Suppressor macrophage treated with lipopolysaccharide for 4 hours (primary cell): ENCODE data around the gene DOCK4.
A peak's percentile ranks its signal among the peaks of the same experiment; 100 is the strongest.

Experiments used
- DNase-seq: peaks from one replicate; pipeline ENCODE4 v3.0.0-alpha.2; 2020

DOCK4 gene

GRCh38 chr7:111796671-111797070, 409.5 kb downstream of the DOCK4 start:
- DNase-seq: no peak

- no peak for DNase-seq
Measured at GRCh38 chr7:111789870-111790269, 416.3 kb downstream of the DOCK4 start.

GRCh38 chr7:111789048-111789320, 417.2 kb downstream of the DOCK4 start:
- no peak for DNase-seq

GRCh38 chr7:111788286-111789047, 417.7 kb downstream of the DOCK4 start:
- DNase-seq: no peak

GRCh38 chr7:111787741-111788140, 418.5 kb downstream of the DOCK4 start:
- DNase-seq: no peak

GRCh38 chr7:111787099-111787498, 419.1 kb downstream of the DOCK4 start:
- no peak for DNase-seq

- no peak for DNase-seq
Measured at GRCh38 chr7:111785076-111785475, 421.1 kb downstream of the DOCK4 start.

- DNase-seq: no peak
Measured at GRCh38 chr7:111784296-111784695, 421.9 kb downstream of the DOCK4 start.

GRCh38 chr7:111783854-111784253, 422.3 kb downstream of the DOCK4 start:
- no peak for DNase-seq

- DNase-seq: no peak
Measured at GRCh38 chr7:111780527-111780926, 425.7 kb downstream of the DOCK4 start.

GRCh38 chr7:111775206-111775605, 431.0 kb downstream of the DOCK4 start:
- no peak for DNase-seq

GRCh38 chr7:111772716-111773115, 433.5 kb downstream of the DOCK4 start:
- no peak for DNase-seq

- DNase-seq: no peak
Measured at GRCh38 chr7:111771638-111772037, 434.6 kb downstream of the DOCK4 start.

GRCh38 chr7:111770116-111770515, 436.1 kb downstream of the DOCK4 start:
- no peak for DNase-seq

- DNase-seq: no peak
Measured at GRCh38 chr7:111765751-111766643, 440.2 kb downstream of the DOCK4 start.

GRCh38 chr7:111763221-111763801, 442.9 kb downstream of the DOCK4 start:
- DNase-seq: peak; percentile 19

GRCh38 chr7:111762799-111763198, 443.4 kb downstream of the DOCK4 start:
- no peak for DNase-seq

- DNase-seq: peak; percentile 51
Measured at GRCh38 chr7:111762211-111762610, 444.0 kb downstream of the DOCK4 start.

GRCh38 chr7:111760043-111760442, 446.2 kb downstream of the DOCK4 start:
- DNase-seq: no peak

- DNase-seq: no peak
Measured at GRCh38 chr7:111758332-111758731, 447.9 kb downstream of the DOCK4 start.

GRCh38 chr7:111756687-111757178, 449.5 kb downstream of the DOCK4 start:
- DNase-seq: peak; percentile 10

- no peak for DNase-seq
Measured at GRCh38 chr7:111755383-111755782, 450.8 kb downstream of the DOCK4 start.

GRCh38 chr7:111753968-111754367, 452.2 kb downstream of the DOCK4 start:
- DNase-seq: no peak
